MM.1S (cell line): ENCODE measurements around the gene ATRX.

Source experiments
- DNase-seq: peaks from one replicate; pipeline ENCODE4 v3.0.0-alpha.2; 2015
- H2AFZ ChIP-seq: fragments of 300-600 bp; sonication (generic); 2 replicates; pipeline ENCODE4 v1.6.0; 2016; ENCODE audit warnings: antibody characterized with exemption, low read length
- H3F3A ChIP-seq: fragments of 300-600 bp; sonication (generic); 2 replicates; pipeline ENCODE4 v1.6.1; 2016; ENCODE audit warnings: mild to moderate bottlenecking, antibody characterized with exemption, low read length, moderate library complexity, mixed read lengths; ENCODE audit not compliant: insufficient read depth
- H3K27ac ChIP-seq: fragments of 300-600 bp; sonication (generic); 2 replicates; pipeline ENCODE4 v1.5.1; 2016; ENCODE audit warnings: mild to moderate bottlenecking, low read length
- H3K27me3 ChIP-seq: fragments of 300-600 bp; sonication (generic); replicated peaks from 2 replicates; pipeline ENCODE4 v1.6.0; 2016; ENCODE audit warnings: low read length; ENCODE audit not compliant: insufficient read depth
- H3K36me3 ChIP-seq: fragments of 300-600 bp; sonication (generic); replicated peaks from 2 replicates; pipeline ENCODE4 v1.6.1; 2016; ENCODE audit warnings: mild to moderate bottlenecking, low read length, mixed read lengths; ENCODE audit not compliant: insufficient read depth
- H3K4me1 ChIP-seq: fragments of 300-600 bp; sonication (generic); 2 replicates; pipeline ENCODE4 v1.6.1; 2016; ENCODE audit warnings: low read length, mixed read lengths
- H3K4me2 ChIP-seq: fragments of 300-600 bp; sonication (generic); 2 replicates; pipeline ENCODE4 v1.6.0; 2016; ENCODE audit warnings: low read depth, low read length
- H3K4me3 ChIP-seq: fragments of 300-600 bp; sonication (generic); 2 replicates; pipeline ENCODE4 v1.5.1; 2016; ENCODE audit warnings: low read length, mixed read lengths
- H3K79me2 ChIP-seq: fragments of 300-600 bp; sonication (generic); 2 replicates; pipeline ENCODE4 v1.6.1; 2016; ENCODE audit warnings: mixed run types, low read length, mixed read lengths
- H3K9ac ChIP-seq: fragments of 300-600 bp; sonication (generic); 2 replicates; pipeline ENCODE4 v1.6.1; 2016; ENCODE audit warnings: low read length, mixed read lengths
- H3K9me2 ChIP-seq: fragments of 300-600 bp; sonication (generic); replicated peaks from 2 replicates; pipeline ENCODE4 v1.6.1; 2016; ENCODE audit warnings: mild to moderate bottlenecking, low read length, mixed read lengths; ENCODE audit not compliant: insufficient read depth
- H3K9me3 ChIP-seq: fragments of 300-600 bp; sonication (generic); replicated peaks from 2 replicates; pipeline ENCODE4 v1.6.1; 2016; ENCODE audit warnings: mild to moderate bottlenecking, low read length, mixed read lengths; ENCODE audit not compliant: insufficient read depth
- H4K20me1 ChIP-seq: fragments of 300-600 bp; sonication (generic); 2 replicates; pipeline ENCODE4 v1.6.1; 2016; ENCODE audit warnings: mild to moderate bottlenecking, low read length, moderate library complexity, mixed read lengths; ENCODE audit not compliant: insufficient read depth
- CTCF ChIP-seq: fragments of 300-600 bp; sonication (generic); IDR thresholded peaks from 2 replicates; pipeline ENCODE4 v1.5.1; 2016; ENCODE audit warnings: antibody characterized with exemption, low read length, mixed read lengths
- EZH2 ChIP-seq: fragments of 300-600 bp; sonication (generic); optimal IDR thresholded peaks from 2 replicates; pipeline ENCODE3; 2017; ENCODE audit warnings: low read depth, mild to moderate bottlenecking, antibody characterized with exemption, low read length, mixed read lengths
- EZH2phosphoT487 ChIP-seq: fragments of 300-600 bp; sonication (generic); IDR thresholded peaks from 2 replicates; pipeline ENCODE4 v1.6.1; 2018; ENCODE audit warnings: antibody characterized with exemption, low read length

Gene ATRX

GRCh38 chrX:77528034-77528433 is 258.0 kb downstream of the ATRX start:
- H3K4me2 ChIP-seq, result no peak overlapping the region
- H3K27me3 ChIP-seq, result no peaks in the 10 kb centered on the region
- H3F3A ChIP-seq, result no peaks in the 10 kb centered on the region
- H3K4me1 ChIP-seq, result no peaks in the 10 kb centered on the region
- H3K36me3 ChIP-seq, result no peaks in the 10 kb centered on the region; the same call in 1 of the 2 replicates
- no peak for DNase-seq
- no peak overlapping the region for H3K9ac ChIP-seq
- H3K9me3 ChIP-seq, result no peaks in the 10 kb centered on the region
- H3K27ac ChIP-seq, result no peak overlapping the region
- H2AFZ ChIP-seq, result no peak overlapping the region
- no peaks in the 10 kb centered on the region for H3K9me2 ChIP-seq
- TF ChIP-seq CTCF (no peak), EZH2 (no peak), EZH2phosphoT487 (no peak)
- no peaks in the 10 kb centered on the region for H4K20me1 ChIP-seq
- no peaks in the 10 kb centered on the region for H3K79me2 ChIP-seq
- no peak overlapping the region for H3K4me3 ChIP-seq

DNA sequence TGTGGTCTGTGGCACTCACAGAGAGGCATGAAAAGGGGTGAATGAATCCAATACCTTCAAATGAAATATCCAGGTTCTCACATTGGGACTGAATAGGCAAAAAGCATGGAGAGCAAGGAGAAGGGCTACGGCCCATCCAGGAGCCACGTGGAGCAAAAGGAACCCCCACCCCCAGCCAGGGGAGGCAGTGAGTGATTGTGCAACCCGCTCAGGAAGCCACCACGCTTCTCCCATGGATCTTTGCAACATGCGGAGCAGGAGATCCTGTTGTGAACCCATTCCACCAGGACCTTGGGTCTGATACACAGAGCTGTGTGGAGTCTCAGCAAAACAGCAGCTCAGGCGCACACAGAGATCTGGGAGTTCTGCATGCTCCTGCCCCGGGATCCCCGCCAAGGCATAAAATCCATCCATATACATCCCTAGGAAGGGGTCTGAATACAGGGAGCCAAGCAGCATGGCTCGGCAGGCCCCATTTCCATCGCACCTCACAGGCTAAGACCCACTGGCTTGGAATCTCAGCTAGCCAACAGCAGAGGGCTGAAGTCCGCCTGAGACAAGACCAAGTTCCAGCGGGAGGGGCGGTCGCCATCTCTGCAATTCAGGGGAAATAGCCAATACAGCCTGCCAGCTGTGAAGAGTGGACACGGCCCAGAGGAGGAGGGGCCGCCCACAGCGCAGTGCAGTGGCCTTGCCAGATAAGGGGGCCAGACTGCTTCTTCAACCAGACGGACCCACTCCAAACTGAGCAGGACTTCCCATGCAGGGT is 258.6 kb downstream of the ATRX start:
- no peaks in the 10 kb centered on the region for H4K20me1 ChIP-seq
- no peaks in the 10 kb centered on the region for H3K9me2 ChIP-seq
- DNase-seq, result no peak
- H3K4me1 ChIP-seq, result no peaks in the 10 kb centered on the region
- H3K79me2 ChIP-seq, result no peaks in the 10 kb centered on the region
- TF ChIP-seq EZH2phosphoT487, result no peak
- TF ChIP-seq EZH2, result no peak
- no peak for TF ChIP-seq CTCF
- H3K9ac ChIP-seq, result no peak overlapping the region
- no peaks in the 10 kb centered on the region for H3F3A ChIP-seq
- no peaks in the 10 kb centered on the region; the same call in 1 of the 2 replicates for H3K36me3 ChIP-seq
- no peak overlapping the region for H3K4me2 ChIP-seq
- H3K27me3 ChIP-seq, result no peaks in the 10 kb centered on the region
- H3K4me3 ChIP-seq, result no peak overlapping the region
- H3K9me3 ChIP-seq, result no peaks in the 10 kb centered on the region
- H3K27ac ChIP-seq, result no peak overlapping the region
- H2AFZ ChIP-seq, result no peak overlapping the region

DNA sequence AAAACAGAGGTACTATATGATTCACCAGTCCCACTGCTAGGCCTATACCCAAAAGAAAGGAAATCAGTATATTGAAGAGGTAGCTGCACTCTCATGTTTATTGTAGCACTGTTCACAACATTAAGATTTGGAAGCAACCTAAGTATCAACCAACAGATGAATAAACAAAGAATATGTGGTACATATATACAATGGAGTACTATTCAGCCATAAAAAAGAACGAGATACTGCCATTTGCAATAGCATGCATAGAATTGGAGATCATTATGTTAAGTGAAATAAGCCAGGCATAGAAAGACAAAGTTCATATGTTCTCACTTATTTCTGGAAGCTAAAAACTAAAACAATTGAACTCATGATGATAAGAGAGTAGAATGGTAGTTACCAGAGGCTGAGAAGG is 266.3 kb downstream of the ATRX start:
- Histone ChIP-seq H4K20me1 (no peaks in the 10 kb centered on the region), H3K9me3 (no peaks in the 10 kb centered on the region; the same call in 1 of the 2 replicates), H3K9ac (no peak overlapping the region), H3K79me2 (no peaks in the 10 kb centered on the region), H3K4me1 (no peaks in the 10 kb centered on the region), H3K9me2 (no peaks in the 10 kb centered on the region), H3F3A (no peaks in the 10 kb centered on the region), H3K27ac (no peak overlapping the region), H2AFZ (no peak overlapping the region), H3K36me3 (no peaks in the 10 kb centered on the region; the same call in none of the 2 replicates), H3K27me3 (no peaks in the 10 kb centered on the region), H3K4me2 (no peak overlapping the region), H3K4me3 (no peak overlapping the region)
- TF ChIP-seq CTCF (no peak), EZH2phosphoT487 (no peak), EZH2 (no peak)
- no peak for DNase-seq
